ENCODE measurements around the gene SUSD6. TPM values are rescaled to one million over a fixed set of nuclear protein-coding genes. Genes with fewer than 3 reads are reported as not detected.

SUSD6 gene
- total RNA-seq, 2 donors from 2014 or later: 24.6 to 25.1 TPM

- WGBS, 2 donors: 25 to 49% methylated on average over 3 of the region's 3 CpGs
- DNase-seq: peak in 3 of 4 donors; percentile 48 to 56 (median 55)
- H3K27ac ChIP-seq: peak overlapping the region; percentile 53 to 91 (median 85)
- H3K4me1 ChIP-seq: peaks cover 57% of the 10 kb centered on the region
- intact Hi-C loops (cut with DNase I): no loop called here
- H3K9me3 ChIP-seq: no peaks in the 10 kb centered on the region
- H3K4me3 ChIP-seq: no peak overlapping the region
- no peaks in the 10 kb centered on the region for H3K27me3 ChIP-seq
- no peak for TF ChIP-seq CTCF (IDR thresholded peaks at IDR 0.05)
- TF ChIP-seq POLR2A (IDR thresholded peaks at IDR 0.05): no peak
- H3K36me3 ChIP-seq (replicated peaks in 1 of 2; ENCODE audit: insufficient read depth in 1 of 2, low read depth in 2 of 2): no peaks in the 10 kb centered on the region
- no peak for ATAC-seq
Observed at GRCh38 chr14:69693145-69693544, 81.7 kb downstream of the SUSD6 start.

- no peaks in the 10 kb centered on the region for H3K9me3 ChIP-seq
Observed at GRCh38 chr14:69693801-69694729, 82.7 kb downstream of the SUSD6 start.

GRCh38 chr14:69694730-69695281, 83.4 kb downstream of the SUSD6 start:
- DNase-seq (no peak), ATAC-seq (no peak)
- no peak overlapping the region for H3K4me3 ChIP-seq
- H3K27ac ChIP-seq: peak overlapping the region; percentile 85 to 91 (median 86)
- 42 to 63% methylated on average over 3 to 5 of the region's 5 CpGs for WGBS, 2 donors
- H3K36me3 ChIP-seq (replicated peaks in 1 of 2; ENCODE audit: insufficient read depth in 1 of 2, low read depth in 2 of 2): no peaks in the 10 kb centered on the region
- no peaks in the 10 kb centered on the region for H3K27me3 ChIP-seq
- peaks cover 74% of the 10 kb centered on the region for H3K4me1 ChIP-seq
- intact Hi-C loops (cut with DNase I): no loop called here
- H3K9me3 ChIP-seq: no peaks in the 10 kb centered on the region
- no peak for TF ChIP-seq POLR2A (IDR thresholded peaks at IDR 0.05)
- no peak for TF ChIP-seq CTCF (IDR thresholded peaks at IDR 0.05)

More at GRCh38 chr14:69693801-69694729, 82.7 kb downstream of the SUSD6 start:
- no peaks in the 10 kb centered on the region for H3K27me3 ChIP-seq
- H3K27ac ChIP-seq: peak overlapping the region; percentile 85 to 91 (median 86)
- WGBS, 2 donors: 35 to 40% methylated on average over 4 of the region's 4 CpGs
- DNase-seq (peak; percentile 78 to 87 (median 87)), ATAC-seq (peak; percentile 92)
- intact Hi-C loops (cut with DNase I): no loop called here
- no peak overlapping the region for H3K4me3 ChIP-seq
- no peaks in the 10 kb centered on the region for H3K36me3 ChIP-seq (replicated peaks in 1 of 2; ENCODE audit: insufficient read depth in 1 of 2, low read depth in 2 of 2)
- H3K4me1 ChIP-seq: peaks cover 67% of the 10 kb centered on the region
- no peak for TF ChIP-seq CTCF (IDR thresholded peaks at IDR 0.05)
- TF ChIP-seq POLR2A (IDR thresholded peaks at IDR 0.05): peak in 1 of 3 donors; percentile 22

- Histone ChIP-seq H3K4me3 (no peak overlapping the region), H3K36me3 (replicated peaks in 1 of 2; ENCODE audit: insufficient read depth in 1 of 2, low read depth in 2 of 2) (no peaks in the 10 kb centered on the region), H3K4me1 (peaks cover 82% of the 10 kb centered on the region), H3K9me3 (no peaks in the 10 kb centered on the region), H3K27ac (peak overlapping the region; percentile 85 to 91 (median 86)), H3K27me3 (no peaks in the 10 kb centered on the region)
- no peak for TF ChIP-seq CTCF (IDR thresholded peaks at IDR 0.05)
- TF ChIP-seq POLR2A (IDR thresholded peaks at IDR 0.05): no peak
- WGBS, 2 donors: 49 to 53% methylated on average over 6 of the region's 6 CpGs
- intact Hi-C loops (cut with DNase I): no loop called here
- no peak for ATAC-seq
- DNase-seq: peak; percentile 43 to 69 (median 60)
Observed at GRCh38 chr14:69695322-69696203, 84.2 kb downstream of the SUSD6 start.
